ENCODE data around the gene HYAL2. TPM values are rescaled to one million over a fixed set of nuclear protein-coding genes. Genes with fewer than 3 reads are reported as not detected.

Gene HYAL2
- total RNA-seq, 2 experiments from 2014 or later = 7.7 to 19.7 TPM

- no peak for DNase-seq (ENCODE audit: low spot score)
- ChIA-PET POLR2A (interaction anchor here (0.9 to 1.1 kb wide), 2 partner anchors 14 to 17 kb away, joined by 5 to 6 read pairs; no protein-coding TSS in a partner anchor), CTCF (ENCODE audit: unreplicated experiment) (interaction anchor here (0.6 kb wide), 1 partner anchor 28 kb away, joined by 3 read pairs; no protein-coding TSS in a partner anchor)
- Histone ChIP-seq H4K20me1 (ENCODE audit: insufficient read depth, low read length) (no peaks in the 10 kb centered on the region), H3K4me3 (ENCODE audit: low read depth, low read length, poor library complexity, severe bottlenecking) (peak overlapping the region; percentile 72), H3K36me3 (ENCODE audit: insufficient read depth, low read length) (peaks cover 15% of the 10 kb centered on the region; the same call in 1 of the 2 replicates), H3K27ac (ENCODE audit: low read depth, low read length, poor library complexity, severe bottlenecking) (peak overlapping the region; percentile 51), H2AFZ (ENCODE audit: low read length) (no peak overlapping the region), H3K9me3 (ENCODE audit: low read length) (no peaks in the 10 kb centered on the region), H3K4me2 (ENCODE audit: low read length) (peak overlapping the region; percentile 73), H3K79me2 (ENCODE audit: insufficient read depth, low read depth, low read length) (no peaks in the 10 kb centered on the region), H3K4me1 (ENCODE audit: insufficient read depth, low read length, poor library complexity, severe bottlenecking) (peaks cover 49% of the 10 kb centered on the region), H3K9me2 (ENCODE audit: insufficient read depth, low read length) (no peaks in the 10 kb centered on the region)
- TF ChIP-seq EZH2phosphoT487 (IDR thresholded peaks at IDR 0.05; ENCODE audit: borderline replicate concordance, low read depth, low read length) = no peak
- TF ChIP-seq CTCF (conservative IDR thresholded peaks at IDR 0.05; ENCODE audit: low read length) = no peak
- intact Hi-C loops (cut with micrococcal nuclease; ENCODE audit: unreplicated experiment) = loop anchor here (5.0 kb wide), 1 partner anchor 93 kb away; no protein-coding TSS in a partner anchor
- BruUV-seq (replicated peaks) = TSS peak; percentile 35
Measured at GRCh38 chr3:50319894-50320625, 2.5 kb downstream of the HYAL2 start.

GRCh38 chr3:50319181-50319893 lies 3.2 kb downstream of the HYAL2 start:
- Histone ChIP-seq H2AFZ (ENCODE audit: low read length) (no peak overlapping the region), H3K9me3 (ENCODE audit: low read length) (no peaks in the 10 kb centered on the region), H3K9me2 (ENCODE audit: insufficient read depth, low read length) (no peaks in the 10 kb centered on the region), H3K4me2 (ENCODE audit: low read length) (peak overlapping the region; percentile 73; the same call in 1 of the 2 replicates), H3K36me3 (ENCODE audit: insufficient read depth, low read length) (peaks cover 10% of the 10 kb centered on the region; the same call in 1 of the 2 replicates), H3K4me3 (ENCODE audit: low read depth, low read length, poor library complexity, severe bottlenecking) (no peak overlapping the region), H3K27ac (ENCODE audit: low read depth, low read length, poor library complexity, severe bottlenecking) (peak overlapping the region; percentile 18), H3K79me2 (ENCODE audit: insufficient read depth, low read depth, low read length) (no peaks in the 10 kb centered on the region), H4K20me1 (ENCODE audit: insufficient read depth, low read length) (no peaks in the 10 kb centered on the region), H3K4me1 (ENCODE audit: insufficient read depth, low read length, poor library complexity, severe bottlenecking) (peaks cover 49% of the 10 kb centered on the region)
- ChIA-PET POLR2A (interaction anchor here (1.1 kb wide), 1 partner anchor 18 kb away, joined by 4 read pairs; no protein-coding TSS in a partner anchor), CTCF (ENCODE audit: unreplicated experiment) (no interaction called here)
- intact Hi-C loops (cut with micrococcal nuclease; ENCODE audit: unreplicated experiment) = no loop called here
- TF ChIP-seq EZH2phosphoT487 (IDR thresholded peaks at IDR 0.05; ENCODE audit: borderline replicate concordance, low read depth, low read length) = no peak
- TF ChIP-seq CTCF (conservative IDR thresholded peaks at IDR 0.05; ENCODE audit: low read length) = no peak
- DNase-seq (ENCODE audit: low spot score) = no peak
- BruUV-seq (replicated peaks) = no TSS peak
